GM12878 (cell line): Measurements from ENCODE around the gene VASH2. TPM values are rescaled to one million over a fixed set of nuclear protein-coding genes. Genes with fewer than 3 reads are reported as not detected.

Experiments used
- ATAC-seq: fragments of 200-7000 bp; cut with Tn5 transposase; 3 replicates; pipeline ENCODE4 v1.9.1; 2020; ENCODE audit warnings: mild to moderate bottlenecking, moderate library complexity
- BruUV-seq: library from RNA; stranded (reverse); fragments of 400-500 nt; replicated peaks from 2 replicates; lab custom pipeline; 2021; lab: Mats Ljungman, UMichigan
- CTCF ChIA-PET: fragments of 300-600 bp; sonication (Branson Sonifier 250); formaldehyde crosslinking; extraction: SDS; loops from one replicate; lab custom pipeline; 2021; ENCODE audit warnings: inconsistent platforms; lab: Yijun Ruan, JAX
- POLR2A ChIA-PET: fragments of 350-600 bp; formaldehyde crosslinking; extraction: SDS; loops from one replicate; lab custom pipeline; 2021; ENCODE audit warnings: inconsistent platforms; lab: Charles Lee
- RAD21 ChIA-PET: fragments of 300-600 bp; sonication (Branson Sonifier 250); formaldehyde crosslinking; loops from one replicate; lab custom pipeline; 2023; ENCODE audit warnings: antibody characterized with exemption; ENCODE audit not compliant: unreplicated experiment; lab: Charles Lee
- SMC1A ChIA-PET: fragments of 300-600 bp; sonication (Branson Sonifier 250); formaldehyde crosslinking; loops from one replicate; lab custom pipeline; 2023; ENCODE audit not compliant: unreplicated experiment, uncharacterized antibody; lab: Charles Lee
- DNase-seq: peaks from one replicate; pipeline ENCODE4 v3.0.0-alpha.2; 2011; ENCODE audit warnings: low read depth, low spot score
- FAIRE-seq: peaks from 3 replicates; lab custom pipeline; 2011; peaks lifted over from hg19 to GRCh38; lab: Jason Lieb, UNC
- H2AFZ ChIP-seq: 2 replicates; pipeline ENCODE4 v1.6.0; 2011; ENCODE audit warnings: low read depth, low read length, control low read depth; ENCODE audit not compliant: control insufficient read depth
- H3K27ac ChIP-seq: 2 replicates; pipeline ENCODE4 v1.5.1; 2011; ENCODE audit warnings: control low read depth; ENCODE audit not compliant: control insufficient read depth, insufficient read depth
- H3K27me3 ChIP-seq, 2 experiments: replicated peaks in 1 of 2; 2 replicates each; pipeline versions ENCODE4 v1.6.0 to v1.6.1; 2011; ENCODE audit warnings: low read length in 1 of 2; ENCODE audit not compliant: control insufficient read depth in 2 of 2, insufficient read depth in 2 of 2
- H3K36me3 ChIP-seq, 2 experiments: 2 replicates each; pipeline ENCODE4 v1.5.1; 2011; ENCODE audit warnings: low read length in 1 of 2; ENCODE audit not compliant: control insufficient read depth in 2 of 2, insufficient read depth in 2 of 2
- H3K4me1 ChIP-seq: 2 replicates; pipeline ENCODE4 v1.6.1; 2011; ENCODE audit warnings: mild to moderate bottlenecking, low read length, moderate library complexity, mixed read lengths; ENCODE audit not compliant: control insufficient read depth, insufficient read depth
- H3K4me2 ChIP-seq: 2 replicates; pipeline ENCODE4 v1.6.0; 2011; ENCODE audit warnings: control low read depth; ENCODE audit not compliant: control insufficient read depth, insufficient read depth
- H3K4me3 ChIP-seq: fragments of 200-600 bp; sonication (generic); 2 replicates; pipeline ENCODE4 v1.5.1; 2016
- H3K79me2 ChIP-seq: 2 replicates; pipeline ENCODE4 v1.6.0; 2011; ENCODE audit warnings: low read length; ENCODE audit not compliant: control insufficient read depth, insufficient read depth
- H3K9ac ChIP-seq: 2 replicates; pipeline ENCODE4 v1.8.0; 2011; ENCODE audit warnings: low read length, control low read depth, mixed read lengths; ENCODE audit not compliant: control insufficient read depth, insufficient read depth
- H3K9me3 ChIP-seq: replicated peaks from 3 replicates; pipeline ENCODE4 v1.5.1; 2011; ENCODE audit warnings: mild to moderate bottlenecking, low read length; ENCODE audit not compliant: control insufficient read depth, insufficient read depth
- H4K20me1 ChIP-seq: 2 replicates; pipeline ENCODE4 v1.6.0; 2011; ENCODE audit not compliant: control insufficient read depth, insufficient read depth
- HDAC2 ChIP-seq: fragments of 200-600 bp; sonication (generic); IDR thresholded peaks from 2 replicates; pipeline ENCODE4 v1.6.1; 2017
- JUND ChIP-seq: IDR thresholded peaks from 2 replicates; pipeline ENCODE4 v1.6.1; 2012; ENCODE audit warnings: low read depth, mild to moderate bottlenecking, low read length, improper control_type of control experiment, moderate library complexity
- MTA2 ChIP-seq: fragments of 450-650 bp; IDR thresholded peaks from 2 replicates; pipeline ENCODE4 v1.6.1; 2016; ENCODE audit warnings: low read depth, mild to moderate bottlenecking, moderate library complexity
- NFIC ChIP-seq: IDR thresholded peaks from 2 replicates; pipeline ENCODE4 v1.6.1; 2012; ENCODE audit warnings: low read depth, mild to moderate bottlenecking, inconsistent platforms, low read length, moderate library complexity
- NR2F1 ChIP-seq: fragments of 450-650 bp; conservative IDR thresholded peaks from 2 replicates; pipeline ENCODE4 v1.6.1; 2017; ENCODE audit warnings: mild to moderate bottlenecking
- RAD21 ChIP-seq: IDR thresholded peaks from 2 replicates; pipeline ENCODE4 v1.6.1; 2011; ENCODE audit warnings: mild to moderate bottlenecking, low read depth, low read length, moderate library complexity; ENCODE audit not compliant: insufficient read depth
- SPI1 ChIP-seq: IDR thresholded peaks from 2 replicates; pipeline ENCODE4 v1.6.1; 2011; ENCODE audit warnings: low read depth, mild to moderate bottlenecking, low read length, moderate library complexity, borderline replicate concordance; ENCODE audit not compliant: insufficient read depth
- SRF ChIP-seq, 2 experiments: IDR thresholded peaks; 2 replicates each; pipeline ENCODE4 v1.6.1; 2011; ENCODE audit warnings: low read depth in 2 of 2, low read length in 2 of 2, mild to moderate bottlenecking in 1 of 2, moderate library complexity in 1 of 2
- ZBED1 ChIP-seq: IDR thresholded peaks from 2 replicates; pipeline ENCODE4 v1.6.1; 2016; ENCODE audit warnings: borderline replicate concordance
- ZNF217 ChIP-seq: fragments of 450-650 bp; IDR thresholded peaks from 2 replicates; pipeline ENCODE4 v1.6.1; 2017; ENCODE audit warnings: antibody characterized with exemption, mild to moderate bottlenecking
- WGBS: methylation state at CpG from one replicate; pipeline ENCODE4 v1.1.6; 2016; ENCODE audit warnings: low lambda C conversion rate; ENCODE audit not compliant: insufficient replicate concordance, insufficient coverage; ENCODE audit errors: missing lambda C conversion rate; 5-methylcytosine and 5-hydroxymethylcytosine counted together
- in situ Hi-C: fragments of 300-500 bp; cut with MboI; formaldehyde crosslinking; loops from 9 replicates; pipeline ENCODE4 v1.14.3; 2018; ENCODE audit warnings: mixed read lengths
- intact Hi-C: fragments of 100-400 bp; cut with micrococcal nuclease; formaldehyde crosslinking; loops from one replicate; pipeline ENCODE4 v1.14.2; 2022; ENCODE audit not compliant: unreplicated experiment
- polyA plus RNA-seq, 11 experiments: library from polyadenylated mRNA; depleted of rRNA in 4 of 11; unstranded in 6 of 11; stranded (reverse) in 5 of 11; fragments of >200 nt; fragmentation: Nextera tagmentation in 4 of 11; fragmentation: Illumina TruSeq in 1 of 11; extraction: Ambion mirVana in 4 of 11; extraction: Trizol in 1 of 11; gene quantifications; 1 replicate in 1 of 11; 2 replicates in 10 of 11; pipeline versions ENCODE4 v1.2.1 to v1.2.3, GENCODE V29; 2011 to 2016; ENCODE audit warnings: inconsistent platforms in 2 of 11, missing spikeins in 2 of 11, low read depth in 1 of 11
- total RNA-seq, 4 experiments: library from RNA; depleted of rRNA in 3 of 4; stranded (reverse); fragments of >200 nt in 3 of 4; fragmentation: Illumina TruSeq in 1 of 4; extraction: Trizol in 1 of 4; gene quantifications; 2 replicates each; pipeline versions ENCODE4 v1.2.1 to v1.2.3, GENCODE V29; 2013 to 2021
- TF ChIP-seq, protein P1 (sequence below): IDR thresholded peaks from 2 replicates; pipeline ENCODE4 v1.6.1; 2012; ENCODE audit warnings: low read depth, low read length, improper control_type of control experiment
- TF ChIP-seq, protein P2 (sequence below): fragments of 450-650 bp; IDR thresholded peaks from 2 replicates; pipeline ENCODE4 v1.6.1; 2017; ENCODE audit warnings: mild to moderate bottlenecking

The VASH2 gene
- total and polyA plus RNA-seq, 10 of the 15 experiments (the other 5 are each of a cell fraction or from before 2014, with no cell fraction given) = 5.4 to 29.7 (median 21.7) TPM

DNA sequence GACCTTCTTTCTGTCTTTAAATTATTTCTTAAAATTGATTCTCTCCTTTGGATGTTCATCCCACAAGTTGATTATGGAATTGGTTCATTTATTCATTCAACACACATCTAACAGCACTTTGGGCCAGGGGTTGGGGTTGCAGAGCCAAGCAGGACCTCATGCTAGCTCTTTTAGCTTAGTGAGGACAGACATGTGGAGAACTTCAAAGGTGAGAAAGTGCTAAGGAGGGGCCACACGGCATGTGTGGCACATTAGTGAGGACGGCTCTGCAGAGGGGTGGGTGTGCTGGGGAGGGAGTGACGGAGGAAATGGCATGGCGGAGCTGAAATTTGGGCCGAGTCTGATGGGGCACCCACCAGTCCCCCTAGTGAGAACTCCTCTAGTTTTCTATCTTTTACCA lies 32.5 kb upstream of the VASH2 start:
- H3K27ac ChIP-seq = no peak overlapping the region
- 80% methylated on average over 5 of the region's 5 CpGs for WGBS
- no peak overlapping the region for H3K4me2 ChIP-seq
- in situ Hi-C loops (no loop called here), intact Hi-C loops (no loop called here)
- FAIRE-seq (no peak), ATAC-seq (no peak), DNase-seq (no peak)
- TF ChIP-seq NR2F1 (no peak), JUND (no peak), ZBED1 (no peak), SPI1 (no peak), HDAC2 (no peak), RAD21 (no peak), ZNF217 (no peak), NFIC (no peak), MTA2 (no peak), SRF (IDR thresholded peaks at IDR 0.05; ENCODE audit: low read depth in 2 of 2, low read length in 2 of 2) (no peak)
- TF ChIP-seq, protein P1, sequence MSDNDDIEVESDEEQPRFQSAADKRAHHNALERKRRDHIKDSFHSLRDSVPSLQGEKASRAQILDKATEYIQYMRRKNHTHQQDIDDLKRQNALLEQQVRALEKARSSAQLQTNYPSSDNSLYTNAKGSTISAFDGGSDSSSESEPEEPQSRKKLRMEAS = no peak
- TF ChIP-seq, protein P2, sequence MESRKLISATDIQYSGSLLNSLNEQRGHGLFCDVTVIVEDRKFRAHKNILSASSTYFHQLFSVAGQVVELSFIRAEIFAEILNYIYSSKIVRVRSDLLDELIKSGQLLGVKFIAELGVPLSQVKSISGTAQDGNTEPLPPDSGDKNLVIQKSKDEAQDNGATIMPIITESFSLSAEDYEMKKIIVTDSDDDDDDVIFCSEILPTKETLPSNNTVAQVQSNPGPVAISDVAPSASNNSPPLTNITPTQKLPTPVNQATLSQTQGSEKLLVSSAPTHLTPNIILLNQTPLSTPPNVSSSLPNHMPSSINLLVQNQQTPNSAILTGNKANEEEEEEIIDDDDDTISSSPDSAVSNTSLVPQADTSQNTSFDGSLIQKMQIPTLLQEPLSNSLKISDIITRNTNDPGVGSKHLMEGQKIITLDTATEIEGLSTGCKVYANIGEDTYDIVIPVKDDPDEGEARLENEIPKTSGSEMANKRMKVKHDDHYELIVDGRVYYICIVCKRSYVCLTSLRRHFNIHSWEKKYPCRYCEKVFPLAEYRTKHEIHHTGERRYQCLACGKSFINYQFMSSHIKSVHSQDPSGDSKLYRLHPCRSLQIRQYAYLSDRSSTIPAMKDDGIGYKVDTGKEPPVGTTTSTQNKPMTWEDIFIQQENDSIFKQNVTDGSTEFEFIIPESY = no peak
- H3K4me1 ChIP-seq = peaks cover 20% of the 10 kb centered on the region
- POLR2A ChIA-PET = no interaction called here
- no peaks in the 10 kb centered on the region for H3K36me3 ChIP-seq
- H3K9me3 ChIP-seq = no peaks in the 10 kb centered on the region
- H3K27me3 ChIP-seq = no peaks in the 10 kb centered on the region
- RAD21 ChIA-PET = no interaction called here
- SMC1A ChIA-PET = interaction anchor here (1.0 to 1.6 kb wide), 4 partner anchors 13 to 103 kb away, joined by 3 to 4 read pairs (median 4); no protein-coding TSS in a partner anchor
- no peaks in the 10 kb centered on the region for H4K20me1 ChIP-seq
- no peak overlapping the region for H2AFZ ChIP-seq
- no peak overlapping the region for H3K4me3 ChIP-seq
- BruUV-seq = no TSS peak
- H3K9ac ChIP-seq = no peak overlapping the region
- CTCF ChIA-PET = interaction anchor here (0.7 to 1.0 kb wide), 4 partner anchors 20 to 126 kb away, joined by 3 to 4 read pairs (median 3); no protein-coding TSS in a partner anchor
- no peaks in the 10 kb centered on the region for H3K79me2 ChIP-seq
